K562 (cell line): ENCODE measurements around the gene NAA15. TPM values are rescaled to one million over a fixed set of nuclear protein-coding genes. Genes with fewer than 3 reads are reported as not detected.

Source experiments
- BRD9 ChIP-seq: fragments of 450-650 bp; IDR thresholded peaks from 2 replicates; pipeline ENCODE4 v1.6.1; 2018; ENCODE audit warnings: low read depth; ENCODE audit not compliant: partially characterized antibody
- CBFA2T2 ChIP-seq: fragments of 450-650 bp; conservative IDR thresholded peaks from 2 replicates; pipeline ENCODE4 v1.6.1; 2017; ENCODE audit warnings: mild to moderate bottlenecking
- CEBPG ChIP-seq, 3 experiments: fragments of 200-800 bp in 1 of 3; sonication (Bioruptor generic) in 1 of 3; sonication (generic) in 1 of 3; formaldehyde crosslinking in 1 of 3; IDR thresholded peaks in 2 of 3; conservative IDR thresholded peaks in 1 of 3; 2 replicates each; pipeline versions ENCODE4 v1.6.1 to v1.8.0; 2016 to 2022; ENCODE audit warnings: missing compliant biosample characterization in 2 of 3, missing genetic modification characterization in 2 of 3, mild to moderate bottlenecking in 1 of 3, missing genetic modification reagents in 1 of 3
- CREM ChIP-seq: IDR thresholded peaks from 2 replicates; pipeline ENCODE4 v1.6.1; 2014; ENCODE audit warnings: antibody characterized with exemption, low read depth
- EGR1 ChIP-seq: fragments of 450-650 bp; conservative IDR thresholded peaks from 2 replicates; pipeline ENCODE4 v1.6.1; 2017; ENCODE audit warnings: mild to moderate bottlenecking
- EP400 ChIP-seq: fragments of 450-650 bp; IDR thresholded peaks from 2 replicates; pipeline ENCODE4 v1.6.1; 2017; ENCODE audit warnings: antibody characterized with exemption, mild to moderate bottlenecking, moderate library complexity
- ETS2 ChIP-seq: IDR thresholded peaks from 2 replicates; pipeline ENCODE4 v1.6.1; 2016; ENCODE audit warnings: borderline replicate concordance, missing genetic modification characterization, mild to moderate bottlenecking, moderate library complexity, missing compliant biosample characterization; ENCODE audit not compliant: poor library complexity, severe bottlenecking
- EWSR1 ChIP-seq: fragments of 450-650 bp; IDR thresholded peaks from 2 replicates; pipeline ENCODE4 v1.6.1; 2018; ENCODE audit warnings: borderline replicate concordance, mild to moderate bottlenecking, low read depth, moderate library complexity; ENCODE audit not compliant: partially characterized antibody
- GTF2A2 ChIP-seq: IDR thresholded peaks from 2 replicates; pipeline ENCODE4 v1.6.1; 2016; ENCODE audit warnings: mild to moderate bottlenecking, missing genetic modification characterization, missing compliant biosample characterization
- ILK ChIP-seq: fragments of 450-650 bp; IDR thresholded peaks from 2 replicates; pipeline ENCODE4 v1.6.1; 2016; ENCODE audit warnings: missing genetic modification characterization, low read depth, mild to moderate bottlenecking, missing compliant biosample characterization, moderate library complexity, borderline replicate concordance
- PHB ChIP-seq: fragments of 250-450 bp; sonication (Bioruptor Pico); IDR thresholded peaks from 2 replicates; pipeline ENCODE4 v1.5.0; 2021
- ZNF134 ChIP-seq: fragments of 250-450 bp; sonication (Bioruptor Pico); conservative IDR thresholded peaks from 2 replicates; pipeline ENCODE4 v1.4.0; 2020
- ZNF263 ChIP-seq: sonication (generic); formaldehyde crosslinking; IDR thresholded peaks from 2 replicates; pipeline ENCODE4 v1.8.0; 2022; ENCODE audit warnings: mild to moderate bottlenecking, missing genetic modification reagents, borderline replicate concordance
- ZNF354B ChIP-seq: fragments of 250-450 bp; sonication (Bioruptor Pico); IDR thresholded peaks from 2 replicates; pipeline ENCODE4 v1.4.0; 2020
- polyA plus RNA-seq, 8 experiments: library from polyadenylated mRNA; depleted of rRNA in 4 of 8; stranded (reverse) in 5 of 8; unstranded in 3 of 8; fragments of >200 nt; fragmentation: Nextera tagmentation in 2 of 8; fragmentation: Illumina TruSeq in 1 of 8; extraction: Ambion mirVana in 2 of 8; extraction: Trizol in 1 of 8; gene quantifications; 2 replicates each; pipeline versions ENCODE4 v1.2.1 to v1.2.3, GENCODE V29; 2011 to 2014; ENCODE audit warnings: inconsistent platforms in 1 of 8, missing spikeins in 1 of 8
- total RNA-seq, 7 experiments: library from RNA; depleted of rRNA in 6 of 7; stranded (reverse); fragments of >200 nt in 6 of 7; fragmentation: Illumina TruSeq in 2 of 7; extraction: Trizol in 2 of 7; gene quantifications; 2 replicates each; pipeline versions ENCODE4 v1.2.1 to v1.2.3, GENCODE V29; 2011 to 2021; ENCODE audit warnings: low replicate concordance in 1 of 7
- TF ChIP-seq, protein P1 (sequence below): IDR thresholded peaks from 2 replicates; pipeline ENCODE4 v1.6.1; 2014; ENCODE audit warnings: antibody characterized with exemption
- TF ChIP-seq, protein P2 (sequence below): fragments of 450-650 bp; IDR thresholded peaks from 2 replicates; pipeline ENCODE4 v1.6.1; 2018; ENCODE audit not compliant: partially characterized antibody
- TF ChIP-seq, protein P3 (sequence below): sonication (generic); formaldehyde crosslinking; IDR thresholded peaks from 2 replicates; pipeline ENCODE4 v1.8.0; 2022; ENCODE audit warnings: mild to moderate bottlenecking, missing genetic modification reagents
- TF ChIP-seq, protein P4 (sequence below): conservative IDR thresholded peaks from 2 replicates; pipeline ENCODE4 v1.6.1; 2011; ENCODE audit warnings: low read depth, mild to moderate bottlenecking, low read length; ENCODE audit not compliant: control insufficient read depth

Gene NAA15
- total and polyA plus RNA-seq, 9 of the 15 experiments (the other 6 are each of a cell fraction or from before 2014, with no cell fraction given), result 37.8 to 117 (median 63.2) TPM

DNA sequence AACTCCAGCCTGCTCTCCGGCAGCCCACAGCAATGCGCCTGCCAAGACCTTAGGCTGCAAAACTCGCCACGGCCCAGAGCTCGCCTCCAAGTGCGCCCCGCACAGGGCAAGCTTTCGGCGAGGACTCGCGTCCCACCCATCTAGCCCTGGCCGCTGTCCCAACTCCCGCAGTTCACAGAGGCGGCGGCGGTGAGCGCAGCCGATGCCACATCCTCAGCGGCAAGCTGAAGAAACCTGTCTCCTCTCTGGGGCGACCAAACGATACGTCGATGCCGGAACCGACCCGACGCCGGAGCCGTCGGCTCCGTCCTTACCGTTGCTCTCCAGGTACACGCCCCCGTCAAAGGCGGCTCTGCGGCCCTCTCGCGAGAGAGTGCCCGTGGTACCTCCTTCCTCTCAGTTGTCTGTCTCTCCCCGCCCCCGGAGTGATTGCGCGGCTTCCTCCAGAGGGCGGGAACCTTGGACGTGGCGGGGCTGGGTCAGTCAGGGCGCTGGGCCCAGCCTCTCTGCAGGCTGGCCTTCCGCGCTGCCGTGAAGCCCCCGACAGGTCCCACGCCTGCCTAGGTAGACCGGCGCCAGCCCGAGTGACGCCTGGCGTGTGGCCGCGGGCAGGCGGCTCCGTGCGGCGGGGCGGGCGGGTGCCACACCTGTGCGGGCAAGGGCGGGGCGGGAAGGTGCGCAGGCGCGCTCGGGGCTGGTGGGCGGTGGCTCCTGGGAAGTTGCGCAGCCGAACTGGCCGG, 152.2 kb downstream of the NAA15 start (continued):
- TF ChIP-seq, protein P1, sequence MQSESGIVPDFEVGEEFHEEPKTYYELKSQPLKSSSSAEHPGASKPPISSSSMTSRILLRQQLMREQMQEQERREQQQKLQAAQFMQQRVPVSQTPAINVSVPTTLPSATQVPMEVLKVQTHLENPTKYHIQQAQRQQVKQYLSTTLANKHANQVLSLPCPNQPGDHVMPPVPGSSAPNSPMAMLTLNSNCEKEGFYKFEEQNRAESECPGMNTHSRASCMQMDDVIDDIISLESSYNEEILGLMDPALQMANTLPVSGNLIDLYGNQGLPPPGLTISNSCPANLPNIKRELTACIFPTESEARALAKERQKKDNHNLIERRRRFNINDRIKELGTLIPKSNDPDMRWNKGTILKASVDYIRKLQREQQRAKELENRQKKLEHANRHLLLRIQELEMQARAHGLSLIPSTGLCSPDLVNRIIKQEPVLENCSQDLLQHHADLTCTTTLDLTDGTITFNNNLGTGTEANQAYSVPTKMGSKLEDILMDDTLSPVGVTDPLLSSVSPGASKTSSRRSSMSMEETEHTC, result no peak
- no peak for TF ChIP-seq ETS2 (tag)
- TF ChIP-seq, protein P2, sequence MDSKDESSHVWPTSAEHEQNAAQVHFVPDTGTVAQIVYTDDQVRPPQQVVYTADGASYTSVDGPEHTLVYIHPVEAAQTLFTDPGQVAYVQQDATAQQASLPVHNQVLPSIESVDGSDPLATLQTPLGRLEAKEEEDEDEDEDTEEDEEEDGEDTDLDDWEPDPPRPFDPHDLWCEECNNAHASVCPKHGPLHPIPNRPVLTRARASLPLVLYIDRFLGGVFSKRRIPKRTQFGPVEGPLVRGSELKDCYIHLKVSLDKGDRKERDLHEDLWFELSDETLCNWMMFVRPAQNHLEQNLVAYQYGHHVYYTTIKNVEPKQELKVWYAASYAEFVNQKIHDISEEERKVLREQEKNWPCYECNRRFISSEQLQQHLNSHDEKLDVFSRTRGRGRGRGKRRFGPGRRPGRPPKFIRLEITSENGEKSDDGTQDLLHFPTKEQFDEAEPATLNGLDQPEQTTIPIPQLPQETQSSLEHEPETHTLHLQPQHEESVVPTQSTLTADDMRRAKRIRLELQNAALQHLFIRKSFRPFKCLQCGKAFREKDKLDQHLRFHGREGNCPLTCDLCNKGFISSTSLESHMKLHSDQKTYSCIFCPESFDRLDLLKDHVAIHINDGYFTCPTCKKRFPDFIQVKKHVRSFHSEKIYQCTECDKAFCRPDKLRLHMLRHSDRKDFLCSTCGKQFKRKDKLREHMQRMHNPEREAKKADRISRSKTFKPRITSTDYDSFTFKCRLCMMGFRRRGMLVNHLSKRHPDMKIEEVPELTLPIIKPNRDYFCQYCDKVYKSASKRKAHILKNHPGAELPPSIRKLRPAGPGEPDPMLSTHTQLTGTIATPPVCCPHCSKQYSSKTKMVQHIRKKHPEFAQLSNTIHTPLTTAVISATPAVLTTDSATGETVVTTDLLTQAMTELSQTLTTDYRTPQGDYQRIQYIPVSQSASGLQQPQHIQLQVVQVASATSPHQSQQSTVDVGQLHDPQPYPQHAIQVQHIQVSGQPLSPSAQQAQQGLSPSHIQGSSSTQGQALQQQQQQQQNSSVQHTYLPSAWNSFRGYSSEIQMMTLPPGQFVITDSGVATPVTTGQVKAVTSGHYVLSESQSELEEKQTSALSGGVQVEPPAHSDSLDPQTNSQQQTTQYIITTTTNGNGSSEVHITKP, result no peak
- TF ChIP-seq CREM, result peak; percentile 31; the same call in 1 of the 2 replicates
- TF ChIP-seq EWSR1, result no peak
- TF ChIP-seq GTF2A2 (tag), result no peak
- TF ChIP-seq, protein P3, sequence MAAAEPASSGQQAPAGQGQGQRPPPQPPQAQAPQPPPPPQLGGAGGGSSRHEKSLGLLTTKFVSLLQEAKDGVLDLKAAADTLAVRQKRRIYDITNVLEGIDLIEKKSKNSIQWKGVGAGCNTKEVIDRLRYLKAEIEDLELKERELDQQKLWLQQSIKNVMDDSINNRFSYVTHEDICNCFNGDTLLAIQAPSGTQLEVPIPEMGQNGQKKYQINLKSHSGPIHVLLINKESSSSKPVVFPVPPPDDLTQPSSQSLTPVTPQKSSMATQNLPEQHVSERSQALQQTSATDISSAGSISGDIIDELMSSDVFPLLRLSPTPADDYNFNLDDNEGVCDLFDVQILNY, result 0 out of 2 replicates have a peak, but pooled peaks have one; percentile 45
- peak; percentile 91 for TF ChIP-seq EP400
- no peak for TF ChIP-seq CBFA2T2
- TF ChIP-seq ZNF263 (CRISPR knock-in tag), result no peak
- TF ChIP-seq CEBPG (CRISPR knock-in tag; IDR thresholded peaks at IDR 0.05), result no peak
- TF ChIP-seq CEBPG (tag; conservative IDR thresholded peaks at IDR 0.05 in 1 of 2, IDR thresholded peaks at IDR 0.05 in 1 of 2), result no peak
- TF ChIP-seq EGR1, result peak; percentile 94
- no peak for TF ChIP-seq ILK (tag)
- TF ChIP-seq ZNF134 (CRISPR knock-in tag), result no peak
- TF ChIP-seq BRD9, result no peak
- TF ChIP-seq PHB (CRISPR knock-in tag), result no peak; the same call in 1 of the 2 replicates
- no peak for TF ChIP-seq ZNF354B
- TF ChIP-seq, protein P4, sequence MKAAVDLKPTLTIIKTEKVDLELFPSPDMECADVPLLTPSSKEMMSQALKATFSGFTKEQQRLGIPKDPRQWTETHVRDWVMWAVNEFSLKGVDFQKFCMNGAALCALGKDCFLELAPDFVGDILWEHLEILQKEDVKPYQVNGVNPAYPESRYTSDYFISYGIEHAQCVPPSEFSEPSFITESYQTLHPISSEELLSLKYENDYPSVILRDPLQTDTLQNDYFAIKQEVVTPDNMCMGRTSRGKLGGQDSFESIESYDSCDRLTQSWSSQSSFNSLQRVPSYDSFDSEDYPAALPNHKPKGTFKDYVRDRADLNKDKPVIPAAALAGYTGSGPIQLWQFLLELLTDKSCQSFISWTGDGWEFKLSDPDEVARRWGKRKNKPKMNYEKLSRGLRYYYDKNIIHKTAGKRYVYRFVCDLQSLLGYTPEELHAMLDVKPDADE, result 0 out of 2 replicates have a peak, but pooled peaks have one; percentile 13
